HepG2 (cell line): ENCODE results near the gene BBS9.

Source experiments
- BRCA1 ChIP-seq: sonication (generic); formaldehyde crosslinking; IDR thresholded peaks from 2 replicates; pipeline ENCODE4 v1.4.0; 2020; ENCODE audit warnings: missing genetic modification reagents
- CTCF ChIP-seq: sonication (generic); formaldehyde crosslinking; IDR thresholded peaks from 2 replicates; pipeline ENCODE4 v1.5.0; 2020; ENCODE audit warnings: mild to moderate bottlenecking, missing genetic modification reagents, moderate library complexity
- DR1 ChIP-seq: sonication (generic); formaldehyde crosslinking; IDR thresholded peaks from 2 replicates; pipeline ENCODE4 v1.8.0; 2021; ENCODE audit warnings: mild to moderate bottlenecking, missing genetic modification reagents, inconsistent platforms
- EZH2 ChIP-seq: conservative IDR thresholded peaks from 2 replicates; pipeline ENCODE4 v1.6.1; 2012; ENCODE audit warnings: mild to moderate bottlenecking, low read depth, low read length, moderate library complexity
- HNRNPL ChIP-seq: fragments of 200-400 bp; formaldehyde crosslinking; IDR thresholded peaks from 2 replicates; pipeline ENCODE4 v1.6.1; 2017; ENCODE audit warnings: mild to moderate bottlenecking, low read depth, low read length
- MTA1 ChIP-seq: sonication (generic); formaldehyde crosslinking; IDR thresholded peaks from 2 replicates; pipeline ENCODE4 v1.4.0; 2020; ENCODE audit warnings: missing genetic modification reagents, mild to moderate bottlenecking, borderline replicate concordance
- POLR2AphosphoS5 ChIP-seq: IDR thresholded peaks from 2 replicates; pipeline ENCODE4 v1.6.1; 2012; ENCODE audit warnings: low read depth, low read length
- TAF1 ChIP-seq: sonication (generic); formaldehyde crosslinking; IDR thresholded peaks from 2 replicates; pipeline ENCODE4 v1.4.0; 2020; ENCODE audit warnings: missing genetic modification reagents
- TFDP1 ChIP-seq: IDR thresholded peaks from 2 replicates; pipeline ENCODE4 v1.6.1; 2016; ENCODE audit warnings: missing compliant biosample characterization, missing genetic modification reagents, borderline replicate concordance
- ZFX ChIP-seq: sonication (generic); formaldehyde crosslinking; IDR thresholded peaks from 2 replicates; pipeline ENCODE4 v1.4.0; 2020; ENCODE audit warnings: mild to moderate bottlenecking, low read depth, missing genetic modification reagents, moderate library complexity
- ZNF256 ChIP-seq: sonication (generic); formaldehyde crosslinking; conservative IDR thresholded peaks from 2 replicates; pipeline ENCODE4 v1.4.0; 2020; ENCODE audit warnings: missing genetic modification reagents
- ZNF574 ChIP-seq: sonication (generic); formaldehyde crosslinking; IDR thresholded peaks from 2 replicates; pipeline ENCODE4 v1.4.0; 2020; ENCODE audit warnings: missing genetic modification reagents

GRCh38 chr7:33142585-33142984, 13.2 kb downstream of the BBS9 start:
- TF ChIP-seq MTA1 (CRISPR knock-in tag) (no peak), POLR2AphosphoS5 (no peak), BRCA1 (CRISPR knock-in tag) (no peak), TFDP1 (no peak), CTCF (CRISPR knock-in tag) (no peak), ZNF574 (CRISPR knock-in tag) (no peak), DR1 (CRISPR knock-in tag) (no peak), ZFX (CRISPR knock-in tag) (no peak), EZH2 (no peak), TAF1 (CRISPR knock-in tag) (no peak), HNRNPL (no peak), ZNF256 (no peak)
